BJ (cell line): ENCODE data around the gene JPT1. TPM values are rescaled to one million over a fixed set of nuclear protein-coding genes. Genes with fewer than 3 reads are reported as not detected.
"Not testable (repeated sequence)": the region's sequence is repeated elsewhere in the genome, so short reads cannot be mapped to it uniquely, and the experiment has no call there.

Experiments used
- CTCF ChIA-PET: fragments of 350-600 bp; formaldehyde crosslinking; extraction: SDS; loops from one replicate; lab custom pipeline; 2021; ENCODE audit warnings: antibody characterized with exemption, inconsistent platforms; lab: Yijun Ruan, JAX
- POLR2A ChIA-PET: fragments of 300-600 bp; sonication (Branson Sonifier 250); formaldehyde crosslinking; extraction: SDS; loops from one replicate; lab custom pipeline; 2021; ENCODE audit warnings: antibody characterized with exemption; lab: Charles Lee
- DNase-seq: peaks from one replicate; pipeline ENCODE4 v3.0.0-alpha.2; 2011; ENCODE audit warnings: low read depth
- H3K27me3 ChIP-seq: 2 replicates; pipeline ENCODE4 v1.6.0; 2011; ENCODE audit warnings: low read length; ENCODE audit not compliant: control insufficient read depth, insufficient read depth
- H3K36me3 ChIP-seq: 2 replicates; pipeline ENCODE4 v1.5.1; 2011; ENCODE audit warnings: low read length; ENCODE audit not compliant: control insufficient read depth, insufficient read depth
- H3K4me3 ChIP-seq: 2 replicates; pipeline ENCODE4 v1.5.1; 2011; ENCODE audit warnings: low read depth, mild to moderate bottlenecking, control low read depth, low read length
- CTCF ChIP-seq: IDR thresholded peaks from 2 replicates; pipeline ENCODE4 v1.5.1; 2011; ENCODE audit warnings: low read depth, mild to moderate bottlenecking, control low read depth, inconsistent platforms, low read length, moderate library complexity; ENCODE audit not compliant: insufficient read depth
- polyA plus RNA-seq: library from polyadenylated mRNA; depleted of rRNA; stranded (reverse); fragments of >200 nt; gene quantifications from 2 replicates; pipeline ENCODE4 v1.2.3, GENCODE V29; 2011

JPT1 gene
- polyA plus RNA-seq, 1 experiment: 111 TPM

GRCh38 chr17:75159196-75160031 is 5.1 kb upstream of the JPT1 start:
- H3K27me3 ChIP-seq: no peaks in the 10 kb centered on the region
- no peak for DNase-seq
- POLR2A ChIA-PET: no interaction called here
- H3K36me3 ChIP-seq: no peaks in the 10 kb centered on the region
- CTCF ChIA-PET: interaction anchor here (0.9 to 2.3 kb wide), 4 partner anchors 9 to 45 kb away, joined by 3 to 9 read pairs (median 3); no protein-coding TSS in a partner anchor
- TF ChIP-seq CTCF: no peak
- no peak overlapping the region for H3K4me3 ChIP-seq

GRCh38 chr17:75158480-75158879 is 4.2 kb upstream of the JPT1 start:
- CTCF ChIA-PET: interaction anchor here (2.3 kb wide), 1 partner anchor 13 kb away, joined by 9 read pairs; no protein-coding TSS in a partner anchor
- H3K36me3 ChIP-seq, POLR2A ChIA-PET: not testable (repeated sequence)

DNA sequence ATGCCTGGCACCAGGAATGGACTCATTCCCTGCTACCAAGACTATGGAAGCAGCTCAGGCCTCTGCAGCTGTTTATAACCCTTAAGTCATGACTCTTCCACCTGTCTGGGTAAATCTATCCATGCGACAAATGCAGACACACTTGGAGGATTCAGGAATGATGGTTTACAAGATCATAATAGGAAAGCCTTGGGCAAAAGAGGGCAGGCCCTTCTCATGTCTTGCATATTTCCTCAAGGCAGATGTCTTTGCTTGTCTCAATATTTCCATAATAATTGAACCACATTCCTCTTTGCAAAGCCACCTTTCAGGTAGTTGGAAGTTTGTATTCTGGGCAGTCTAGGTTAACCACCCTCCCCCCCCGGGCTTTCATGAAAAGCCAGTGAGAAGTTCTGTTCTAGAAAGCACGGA is 884 bp upstream of the JPT1 start:
- POLR2A ChIA-PET: interaction anchor here (0.6 kb wide), 1 partner anchor 95 kb away, joined by 5 read pairs; no protein-coding TSS in a partner anchor
- H3K36me3 ChIP-seq: no peaks in the 10 kb centered on the region
- no peak overlapping the region for H3K4me3 ChIP-seq
- CTCF ChIA-PET: interaction anchor here (0.6 to 1.0 kb wide), 2 partner anchors 21 to 26 kb away, joined by 3 read pairs; no protein-coding TSS in a partner anchor
- DNase-seq: no peak
- H3K27me3 ChIP-seq: no peaks in the 10 kb centered on the region
- TF ChIP-seq CTCF: no peak

More at GRCh38 chr17:75158480-75158879, 4.2 kb upstream of the JPT1 start:
- not testable (repeated sequence) for H3K4me3 ChIP-seq, H3K27me3 ChIP-seq, DNase-seq

DNA sequence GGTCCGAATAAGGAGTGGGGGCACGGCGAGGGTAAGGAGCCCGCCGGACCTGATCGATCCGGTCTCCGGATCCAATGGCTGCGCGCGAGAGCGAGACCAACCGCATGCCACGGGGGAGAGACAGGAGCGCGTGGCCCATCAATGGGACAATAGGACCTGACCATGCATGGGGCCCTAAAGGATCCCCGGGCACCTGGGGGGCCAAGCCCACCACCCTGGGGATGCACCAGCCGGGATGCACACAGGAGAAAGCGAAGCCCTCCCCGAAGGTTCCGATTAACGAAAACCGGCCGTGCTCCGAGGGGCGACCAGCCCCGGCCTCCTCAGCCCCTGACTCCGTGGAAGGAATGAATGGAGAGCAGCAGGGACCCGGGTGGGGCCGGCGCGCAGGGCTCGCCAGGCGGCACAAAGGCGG is 525 bp downstream of the JPT1 start:
- no peaks in the 10 kb centered on the region for H3K36me3 ChIP-seq
- TF ChIP-seq CTCF: no peak
- ChIA-PET CTCF (no interaction called here), POLR2A (no interaction called here)
- H3K27me3 ChIP-seq: no peaks in the 10 kb centered on the region
- H3K4me3 ChIP-seq: peak overlapping the region; percentile 68
- no peak for DNase-seq

GRCh38 chr17:75152922-75153779 is 1.2 kb downstream of the JPT1 start:
- POLR2A ChIA-PET: no interaction called here
- Histone ChIP-seq H3K27me3 (no peaks in the 10 kb centered on the region), H3K36me3 (peaks cover 1% of the 10 kb centered on the region; the same call in 1 of the 2 replicates), H3K4me3 (peak overlapping the region; percentile 68)
- TF ChIP-seq CTCF: no peak
- no peak for DNase-seq
- CTCF ChIA-PET: interaction anchor here (1.0 kb wide), 1 partner anchor 32 kb away, joined by 4 read pairs; no protein-coding TSS in a partner anchor
